HepG2 (cell line): ENCODE results near the gene SLC4A7. TPM values are rescaled to one million over a fixed set of nuclear protein-coding genes. Genes with fewer than 3 reads are reported as not detected.

ENCODE experiments used
- FOXK2 ChIP-seq: fragments of 450-650 bp; IDR thresholded peaks from 2 replicates; pipeline ENCODE4 v1.6.1; 2016
- HMGA1 ChIP-seq: sonication (generic); formaldehyde crosslinking; conservative IDR thresholded peaks from 2 replicates; pipeline ENCODE4 v1.4.0; 2020; ENCODE audit warnings: missing genetic modification reagents
- ISX ChIP-seq: sonication (generic); formaldehyde crosslinking; conservative IDR thresholded peaks from 2 replicates; pipeline ENCODE4 v1.5.0; 2020; ENCODE audit warnings: missing genetic modification reagents
- MIXL1 ChIP-seq: IDR thresholded peaks from 2 replicates; pipeline ENCODE4 v1.6.1; 2016
- NFYC ChIP-seq: IDR thresholded peaks from 2 replicates; pipeline ENCODE4 v1.6.1; 2016; ENCODE audit warnings: missing genetic modification reagents, missing compliant biosample characterization
- NR2F1 ChIP-seq, 2 experiments: fragments of 450-650 bp in 1 of 2; formaldehyde crosslinking in 1 of 2; IDR thresholded peaks; 2 replicates each; pipeline versions ENCODE4 v1.5.0 to v1.6.1; 2016 to 2020; ENCODE audit warnings: mild to moderate bottlenecking in 1 of 2, missing compliant biosample characterization in 1 of 2, missing genetic modification reagents in 1 of 2, moderate library complexity in 1 of 2
- PITX1 ChIP-seq: sonication (generic); formaldehyde crosslinking; IDR thresholded peaks from 2 replicates; pipeline ENCODE4 v1.5.1; 2020; ENCODE audit warnings: mild to moderate bottlenecking, missing genetic modification reagents
- RBM39 ChIP-seq: fragments of 200-400 bp; formaldehyde crosslinking; IDR thresholded peaks from one replicate; pipeline ENCODE4 v1.6.1; 2018; ENCODE audit warnings: antibody characterized with exemption, mild to moderate bottlenecking, low read depth, low read length; ENCODE audit not compliant: poor library complexity, severe bottlenecking
- SKI ChIP-seq: fragments of 450-650 bp; IDR thresholded peaks from one replicate; pipeline ENCODE4 v1.6.1; 2018; ENCODE audit warnings: mild to moderate bottlenecking; ENCODE audit not compliant: partially characterized antibody
- TAF1 ChIP-seq: sonication (generic); formaldehyde crosslinking; IDR thresholded peaks from 2 replicates; pipeline ENCODE4 v1.4.0; 2020; ENCODE audit warnings: missing genetic modification reagents
- TGIF2 ChIP-seq: IDR thresholded peaks from 2 replicates; pipeline ENCODE4 v1.6.1; 2016; ENCODE audit warnings: control low read depth, missing compliant biosample characterization
- ZNF34 ChIP-seq: sonication (generic); formaldehyde crosslinking; IDR thresholded peaks from 2 replicates; pipeline ENCODE4 v1.4.0; 2020; ENCODE audit warnings: mild to moderate bottlenecking, missing genetic modification reagents, borderline replicate concordance
- ZNF557 ChIP-seq: sonication (generic); formaldehyde crosslinking; IDR thresholded peaks from 2 replicates; pipeline ENCODE4 v1.4.0; 2020; ENCODE audit warnings: missing genetic modification reagents
- ZNF614 ChIP-seq: IDR thresholded peaks from 2 replicates; pipeline ENCODE4 v1.6.1; 2018; ENCODE audit warnings: missing biosample characterization, missing genetic modification reagents, inconsistent platforms, borderline replicate concordance
- polyA plus RNA-seq, 8 experiments: library from polyadenylated mRNA; depleted of rRNA in 3 of 8; stranded (reverse) in 7 of 8; unstranded in 1 of 8; fragments of >200 nt; fragmentation: Illumina TruSeq in 4 of 8; extraction: Trizol in 4 of 8; gene quantifications; 2 replicates each; pipeline versions ENCODE4 v1.2.1 to v1.2.3, GENCODE V29; 2011 to 2016; ENCODE audit warnings: low read depth in 4 of 8, missing spikeins in 1 of 8, mixed read lengths in 1 of 8; ENCODE audit not compliant: insufficient read depth in 1 of 8
- total RNA-seq, 5 experiments: library from RNA; depleted of rRNA; stranded (reverse); fragments of >200 nt; fragmentation: Illumina TruSeq; extraction: Trizol; gene quantifications; 2 replicates each; pipeline ENCODE4 v1.2.3, GENCODE V29; 2016; ENCODE audit warnings: low read depth in 1 of 5
- TF ChIP-seq, protein P1 (sequence below): sonication (generic); formaldehyde crosslinking; IDR thresholded peaks from 2 replicates; pipeline ENCODE4 v1.4.0; 2020; ENCODE audit warnings: low read depth, missing genetic modification reagents
- TF ChIP-seq, protein P2 (sequence below): IDR thresholded peaks from 2 replicates; pipeline ENCODE4 v1.6.1; 2016; ENCODE audit warnings: low read depth, borderline replicate concordance
- TF ChIP-seq, protein P3 (sequence below): sonication (generic); IDR thresholded peaks from 2 replicates; pipeline ENCODE4 v1.6.1; 2016; ENCODE audit warnings: low read depth, borderline replicate concordance
- TF ChIP-seq, protein P4 (sequence below): sonication (generic); formaldehyde crosslinking; IDR thresholded peaks from 2 replicates; pipeline ENCODE4 v1.4.0; 2020; ENCODE audit warnings: missing genetic modification reagents, low read depth, mild to moderate bottlenecking, borderline replicate concordance
- TF ChIP-seq, protein P5 (sequence below): sonication (generic); formaldehyde crosslinking; IDR thresholded peaks from 2 replicates; pipeline ENCODE4 v1.4.0; 2020; ENCODE audit warnings: missing genetic modification reagents

SLC4A7 gene
- total and polyA plus RNA-seq, 2 of the 13 experiments (the other 11 are each of a cell fraction or from before 2014, with no cell fraction given): 16.4 to 43.8 TPM

DNA sequence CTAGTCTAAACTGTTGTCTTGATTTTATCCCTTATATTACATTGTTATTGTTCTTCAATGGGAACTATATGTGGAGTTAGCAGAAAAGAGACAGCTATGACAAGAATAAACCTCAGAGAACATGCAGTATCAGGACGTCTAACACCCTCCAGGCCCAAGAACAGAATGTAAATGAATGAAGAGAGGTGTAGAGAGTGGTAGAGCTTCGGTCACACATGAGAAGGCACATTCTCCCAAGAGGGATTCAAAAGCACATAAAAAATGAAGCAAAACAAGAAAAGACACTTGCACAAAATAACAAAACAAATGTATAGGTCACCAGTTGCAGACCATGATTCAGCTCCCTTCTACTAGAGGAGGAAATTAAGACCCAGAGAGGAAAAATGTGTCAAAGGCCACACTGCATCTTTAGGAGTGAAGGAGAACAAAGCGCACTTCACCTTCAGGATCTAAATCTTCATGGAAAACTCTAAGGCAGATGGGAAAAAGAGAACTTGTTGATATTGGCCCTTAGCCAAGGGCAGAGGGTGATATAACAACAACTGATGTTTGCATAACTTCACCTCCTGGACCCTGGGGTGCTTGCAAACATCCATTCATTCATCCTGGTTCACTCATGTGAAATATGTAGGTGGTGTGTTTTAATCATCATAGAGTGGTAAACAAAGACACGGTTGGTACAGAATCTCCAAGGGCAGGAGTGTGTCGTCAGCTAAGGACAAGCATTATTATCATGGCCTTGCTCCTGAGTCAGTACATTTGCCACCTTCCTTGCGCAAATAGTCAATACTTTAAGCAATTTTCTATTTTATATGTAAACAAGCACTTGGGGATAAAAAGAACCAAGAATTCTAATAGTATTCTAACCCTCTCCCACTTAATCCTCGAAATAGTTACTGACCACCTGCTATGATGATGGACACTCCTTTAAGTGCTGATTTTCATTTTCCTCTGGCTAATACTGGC is 123.8 kb downstream of the SLC4A7 start (continued):
- TF ChIP-seq, protein P1, sequence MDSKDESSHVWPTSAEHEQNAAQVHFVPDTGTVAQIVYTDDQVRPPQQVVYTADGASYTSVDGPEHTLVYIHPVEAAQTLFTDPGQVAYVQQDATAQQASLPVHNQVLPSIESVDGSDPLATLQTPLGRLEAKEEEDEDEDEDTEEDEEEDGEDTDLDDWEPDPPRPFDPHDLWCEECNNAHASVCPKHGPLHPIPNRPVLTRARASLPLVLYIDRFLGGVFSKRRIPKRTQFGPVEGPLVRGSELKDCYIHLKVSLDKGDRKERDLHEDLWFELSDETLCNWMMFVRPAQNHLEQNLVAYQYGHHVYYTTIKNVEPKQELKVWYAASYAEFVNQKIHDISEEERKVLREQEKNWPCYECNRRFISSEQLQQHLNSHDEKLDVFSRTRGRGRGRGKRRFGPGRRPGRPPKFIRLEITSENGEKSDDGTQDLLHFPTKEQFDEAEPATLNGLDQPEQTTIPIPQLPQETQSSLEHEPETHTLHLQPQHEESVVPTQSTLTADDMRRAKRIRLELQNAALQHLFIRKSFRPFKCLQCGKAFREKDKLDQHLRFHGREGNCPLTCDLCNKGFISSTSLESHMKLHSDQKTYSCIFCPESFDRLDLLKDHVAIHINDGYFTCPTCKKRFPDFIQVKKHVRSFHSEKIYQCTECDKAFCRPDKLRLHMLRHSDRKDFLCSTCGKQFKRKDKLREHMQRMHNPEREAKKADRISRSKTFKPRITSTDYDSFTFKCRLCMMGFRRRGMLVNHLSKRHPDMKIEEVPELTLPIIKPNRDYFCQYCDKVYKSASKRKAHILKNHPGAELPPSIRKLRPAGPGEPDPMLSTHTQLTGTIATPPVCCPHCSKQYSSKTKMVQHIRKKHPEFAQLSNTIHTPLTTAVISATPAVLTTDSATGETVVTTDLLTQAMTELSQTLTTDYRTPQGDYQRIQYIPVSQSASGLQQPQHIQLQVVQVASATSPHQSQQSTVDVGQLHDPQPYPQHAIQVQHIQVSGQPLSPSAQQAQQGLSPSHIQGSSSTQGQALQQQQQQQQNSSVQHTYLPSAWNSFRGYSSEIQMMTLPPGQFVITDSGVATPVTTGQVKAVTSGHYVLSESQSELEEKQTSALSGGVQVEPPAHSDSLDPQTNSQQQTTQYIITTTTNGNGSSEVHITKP: peak; percentile 84; the same call in 1 of the 2 replicates
- TF ChIP-seq RBM39 (no peak), ISX (CRISPR knock-in tag) (no peak), ZNF614 (CRISPR knock-in tag) (peak; percentile 97), HMGA1 (CRISPR knock-in tag) (no peak), PITX1 (CRISPR knock-in tag) (peak; percentile 95), SKI (peak; percentile 95), ZNF34 (peak; percentile 59; the same call in 1 of the 2 replicates), ZNF557 (CRISPR knock-in tag) (peak; percentile 76; the same call in 1 of the 2 replicates), MIXL1 (CRISPR knock-in tag) (peak; percentile 99), TAF1 (CRISPR knock-in tag) (0 out of 2 replicates have a peak, but pooled peaks have one; percentile 43), FOXK2 (peak; percentile 96), NFYC (CRISPR knock-in tag) (no peak), NR2F1 (CRISPR knock-in tag; IDR thresholded peaks at IDR 0.05) (peak; percentile 97 to 98), TGIF2 (CRISPR knock-in tag) (peak; percentile 89; the same call in 1 of the 2 replicates)
- TF ChIP-seq, protein P2, sequence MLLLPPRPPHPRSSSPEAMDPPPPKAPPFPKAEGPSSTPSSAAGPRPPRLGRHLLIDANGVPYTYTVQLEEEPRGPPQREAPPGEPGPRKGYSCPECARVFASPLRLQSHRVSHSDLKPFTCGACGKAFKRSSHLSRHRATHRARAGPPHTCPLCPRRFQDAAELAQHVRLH: peak; percentile 69; the same call in 1 of the 2 replicates
- TF ChIP-seq, protein P3, sequence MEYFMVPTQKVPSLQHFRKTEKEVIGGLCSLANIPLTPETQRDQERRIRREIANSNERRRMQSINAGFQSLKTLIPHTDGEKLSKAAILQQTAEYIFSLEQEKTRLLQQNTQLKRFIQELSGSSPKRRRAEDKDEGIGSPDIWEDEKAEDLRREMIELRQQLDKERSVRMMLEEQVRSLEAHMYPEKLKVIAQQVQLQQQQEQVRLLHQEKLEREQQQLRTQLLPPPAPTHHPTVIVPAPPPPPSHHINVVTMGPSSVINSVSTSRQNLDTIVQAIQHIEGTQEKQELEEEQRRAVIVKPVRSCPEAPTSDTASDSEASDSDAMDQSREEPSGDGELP: peak; percentile 87; the same call in 1 of the 2 replicates
- TF ChIP-seq, protein P4, sequence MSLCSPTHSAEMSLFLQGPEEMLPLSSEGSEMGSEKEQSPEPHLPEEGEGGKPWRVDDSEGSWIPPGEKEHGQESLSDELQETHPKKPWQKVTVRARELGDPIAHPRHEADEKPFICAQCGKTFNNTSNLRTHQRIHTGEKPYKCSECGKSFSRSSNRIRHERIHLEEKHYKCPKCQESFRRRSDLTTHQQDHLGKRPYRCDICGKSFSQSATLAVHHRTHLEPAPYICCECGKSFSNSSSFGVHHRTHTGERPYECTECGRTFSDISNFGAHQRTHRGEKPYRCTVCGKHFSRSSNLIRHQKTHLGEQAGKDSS (CRISPR knock-in tag): no peak; the same call in 1 of the 2 replicates
- TF ChIP-seq, protein P5, sequence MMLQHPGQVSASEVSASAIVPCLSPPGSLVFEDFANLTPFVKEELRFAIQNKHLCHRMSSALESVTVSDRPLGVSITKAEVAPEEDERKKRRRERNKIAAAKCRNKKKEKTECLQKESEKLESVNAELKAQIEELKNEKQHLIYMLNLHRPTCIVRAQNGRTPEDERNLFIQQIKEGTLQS (CRISPR knock-in tag): peak; percentile 91
